HG02852 (cell line): ENCODE measurements around the gene SIK3.
"Not testable (repeated sequence)": the region's sequence is repeated elsewhere in the genome, so short reads cannot be mapped to it uniquely, and the experiment has no call there.

ENCODE experiments used
- ATAC-seq: cut with Tn5 transposase; IDR thresholded peaks from one replicate; pipeline ENCODE4 v1.9.1; 2021; ENCODE audit warnings: mild to moderate bottlenecking, moderate library complexity; ENCODE audit not compliant: unreplicated experiment

SIK3 gene

DNA sequence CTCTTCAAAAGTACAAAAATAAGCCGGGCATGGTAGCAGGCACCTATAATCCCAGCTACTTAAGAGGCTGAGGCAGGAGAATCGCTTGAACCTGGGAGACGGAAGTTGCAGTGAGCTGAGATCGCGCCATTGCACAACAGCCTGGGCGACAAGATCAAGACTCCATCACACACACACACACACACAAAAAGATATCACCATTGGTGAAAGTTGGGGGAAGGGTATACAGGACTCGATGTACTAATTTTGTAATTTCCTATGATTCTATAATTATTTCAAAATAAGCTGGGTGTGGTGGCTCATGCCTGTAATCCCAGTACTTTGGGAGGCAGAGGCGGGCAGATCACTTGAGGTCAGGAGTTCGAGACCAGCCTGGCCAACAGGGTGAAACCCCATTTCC is 48.1 kb downstream of the SIK3 start:
- not testable (repeated sequence) for ATAC-seq

DNA sequence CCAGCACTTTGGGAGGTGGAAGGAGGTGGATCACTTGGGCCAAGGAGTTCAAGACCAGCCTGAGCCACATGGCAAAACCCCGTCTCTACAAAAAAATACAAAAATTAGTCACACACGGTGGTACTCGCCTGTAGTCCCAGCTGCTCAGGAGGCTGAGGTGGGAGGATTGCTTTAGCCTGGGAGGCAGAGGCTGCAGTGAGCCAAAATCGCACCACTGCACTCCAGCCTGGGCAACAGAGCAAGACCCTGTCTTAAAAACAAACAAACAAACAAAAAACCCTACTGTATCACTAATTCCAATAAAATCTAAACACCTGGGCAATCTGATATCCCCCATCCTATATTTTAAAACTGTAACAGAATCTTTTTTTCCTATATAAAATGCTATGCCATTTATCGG is 51.6 kb downstream of the SIK3 start:
- not testable (repeated sequence) for ATAC-seq

DNA sequence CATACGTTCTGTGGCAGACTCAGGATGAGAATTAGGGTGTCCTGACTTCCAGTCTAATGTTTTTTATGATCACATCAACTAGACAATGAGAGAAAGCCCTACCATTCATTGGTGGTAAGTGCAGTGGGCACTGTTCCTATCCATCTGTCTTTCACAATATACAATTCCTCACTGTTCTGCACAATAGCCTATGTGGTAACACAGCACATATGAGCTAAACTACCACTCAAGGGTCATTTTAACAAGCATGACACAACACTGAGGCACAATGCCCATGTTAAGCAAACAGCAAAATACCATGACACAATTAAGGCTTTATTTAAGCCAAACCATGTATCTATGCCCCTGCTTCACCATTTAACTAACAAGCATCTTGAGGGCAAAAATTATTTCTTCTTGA is 52.3 kb downstream of the SIK3 start:
- ATAC-seq, result no peak

DNA sequence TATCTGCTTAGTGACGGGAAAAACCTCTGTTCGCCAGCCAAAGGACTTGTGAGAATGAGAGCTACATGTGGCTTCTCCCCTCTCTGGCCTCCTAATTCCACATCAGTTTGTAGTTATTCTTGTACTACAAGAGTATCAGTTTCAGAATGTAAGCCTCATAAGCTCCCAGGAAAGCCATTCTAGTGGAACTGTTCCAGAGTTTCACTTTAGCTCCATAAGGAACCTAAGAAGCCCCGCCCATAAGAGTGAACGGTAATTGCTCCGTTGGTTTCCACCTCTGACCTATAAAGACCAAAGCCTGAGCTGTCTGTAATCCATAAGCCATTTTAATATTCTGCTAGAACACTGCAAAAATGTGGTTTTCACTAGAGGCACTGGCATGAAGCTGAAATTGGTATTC is 53.0 kb downstream of the SIK3 start:
- ATAC-seq, result no peak

DNA sequence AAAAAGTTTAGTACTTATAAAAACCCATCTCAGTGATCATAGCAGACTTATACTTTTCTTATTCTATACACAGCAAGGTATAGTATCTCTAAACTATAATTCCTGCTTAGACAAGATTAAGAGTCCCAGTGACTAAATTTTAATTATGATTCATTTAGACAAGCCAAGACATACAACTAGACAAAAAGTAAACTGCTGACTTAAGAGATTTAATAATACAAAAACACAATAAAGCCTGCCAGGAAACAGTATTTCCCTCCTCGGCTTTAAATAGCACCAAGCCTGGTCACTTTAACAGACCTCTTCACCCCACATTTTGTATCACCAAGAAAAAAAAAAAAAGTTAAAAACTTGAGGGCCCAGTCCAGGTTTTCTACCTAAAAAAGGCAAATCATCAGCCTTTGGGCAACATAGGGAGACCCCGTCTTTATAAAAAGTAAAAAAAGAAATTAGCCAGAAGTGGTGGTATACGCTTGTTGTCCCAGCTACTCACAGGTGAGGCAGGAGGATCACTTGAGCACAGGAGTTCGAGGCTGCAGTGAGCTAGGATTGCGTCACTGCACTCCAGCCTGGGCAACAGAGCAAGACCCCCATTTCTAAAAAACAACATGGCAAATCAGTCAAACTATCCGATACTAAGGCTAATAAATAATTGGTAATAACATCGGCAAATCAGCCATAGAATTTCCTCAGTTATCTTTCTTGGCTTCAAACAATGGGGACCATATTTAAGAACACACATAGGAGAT is 53.8 kb downstream of the SIK3 start:
- ATAC-seq, result no peak

DNA sequence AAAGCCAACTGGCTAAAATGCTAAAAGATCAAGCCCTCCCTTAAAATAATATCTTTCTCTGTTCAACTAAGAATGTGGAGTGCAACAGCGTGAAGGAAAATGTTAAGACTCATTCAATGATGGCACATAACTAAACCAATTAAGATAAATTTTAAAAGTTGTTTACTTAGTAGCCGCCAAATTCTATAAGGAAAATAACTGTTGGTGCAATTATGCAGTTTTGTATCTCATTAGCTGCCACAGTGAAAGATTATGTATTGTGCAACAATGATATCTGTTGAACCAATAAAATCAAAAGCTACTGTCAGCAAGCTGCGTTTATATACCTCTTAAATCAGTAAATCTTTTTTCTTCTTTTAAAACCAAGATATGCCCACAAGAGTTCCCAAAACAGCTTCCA is 55.5 kb downstream of the SIK3 start:
- no peak for ATAC-seq

DNA sequence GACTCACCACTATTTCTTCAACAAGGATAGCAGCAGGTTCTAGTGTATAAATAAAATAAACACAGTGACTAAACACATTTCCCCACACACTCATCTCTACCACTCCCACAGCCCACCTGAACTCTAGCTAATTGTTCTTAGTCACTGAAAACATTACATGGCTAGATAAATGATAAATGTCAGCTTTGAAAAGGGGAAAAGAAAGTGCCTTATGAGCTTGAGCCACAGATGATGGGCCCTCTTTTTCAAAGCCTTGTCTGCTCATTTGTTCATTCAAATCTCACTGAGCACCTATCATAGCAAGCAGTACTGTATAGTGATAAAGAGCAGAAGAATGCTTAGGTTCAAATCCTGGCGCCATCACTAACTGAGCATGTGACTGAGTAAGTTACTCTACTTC is 58.3 kb downstream of the SIK3 start:
- ATAC-seq, result no peak

DNA sequence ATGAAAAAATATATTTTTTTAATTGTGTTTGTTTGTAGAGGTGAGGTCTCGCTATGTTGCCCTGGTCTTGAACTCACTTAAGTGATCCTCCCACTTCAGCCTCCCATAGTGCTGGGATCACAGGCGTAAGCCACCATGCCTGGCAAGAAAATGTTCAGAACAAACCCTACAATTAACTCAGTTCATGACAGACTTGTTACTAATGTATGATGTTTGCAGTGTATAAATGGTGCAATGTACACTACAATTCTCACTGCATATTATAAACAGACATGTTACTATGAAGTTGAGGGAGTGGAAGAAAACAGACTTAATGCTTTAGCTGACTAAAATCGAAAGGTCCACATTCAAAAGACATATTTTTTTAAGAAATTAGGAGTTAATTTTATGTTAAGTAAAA is 59.0 kb downstream of the SIK3 start:
- no peak for ATAC-seq

GRCh38 chr11:117037975-117038350 is 60.3 kb downstream of the SIK3 start:
- no peak for ATAC-seq

DNA sequence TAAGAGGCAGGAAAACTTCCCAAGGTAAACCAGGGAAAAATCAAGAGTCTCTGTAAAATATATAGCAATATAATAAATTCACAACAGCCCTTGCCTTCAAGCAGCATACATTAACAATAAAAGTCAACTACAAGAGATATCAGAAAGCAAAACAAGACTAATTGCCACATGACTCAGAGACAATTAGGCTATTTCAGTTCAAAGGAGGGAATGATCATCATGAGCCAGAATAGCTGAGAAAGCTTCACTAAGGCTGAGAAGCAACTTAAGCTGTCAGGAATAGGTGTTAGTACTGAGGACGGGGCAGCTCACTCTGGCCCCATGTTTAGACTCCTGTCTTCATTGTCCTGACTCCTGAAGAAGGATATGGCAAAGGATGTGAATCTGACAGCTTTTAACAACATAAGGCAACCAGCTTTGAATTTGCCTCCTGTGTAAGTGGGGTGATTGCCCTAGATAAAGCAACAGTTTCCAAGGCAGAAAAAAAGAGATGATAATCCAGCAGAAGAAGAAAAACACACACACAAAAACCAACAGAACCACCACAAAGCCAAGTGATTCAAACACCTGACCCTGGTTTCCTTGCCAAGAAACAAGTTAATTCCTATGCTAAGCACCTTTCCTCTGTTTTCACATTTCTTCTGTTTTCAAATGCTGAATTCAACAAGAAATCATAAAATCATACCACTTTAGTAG is 60.8 kb downstream of the SIK3 start:
- ATAC-seq, result no peak

GRCh38 chr11:117034901-117035300 is 63.3 kb downstream of the SIK3 start:
- ATAC-seq, result no peak

DNA sequence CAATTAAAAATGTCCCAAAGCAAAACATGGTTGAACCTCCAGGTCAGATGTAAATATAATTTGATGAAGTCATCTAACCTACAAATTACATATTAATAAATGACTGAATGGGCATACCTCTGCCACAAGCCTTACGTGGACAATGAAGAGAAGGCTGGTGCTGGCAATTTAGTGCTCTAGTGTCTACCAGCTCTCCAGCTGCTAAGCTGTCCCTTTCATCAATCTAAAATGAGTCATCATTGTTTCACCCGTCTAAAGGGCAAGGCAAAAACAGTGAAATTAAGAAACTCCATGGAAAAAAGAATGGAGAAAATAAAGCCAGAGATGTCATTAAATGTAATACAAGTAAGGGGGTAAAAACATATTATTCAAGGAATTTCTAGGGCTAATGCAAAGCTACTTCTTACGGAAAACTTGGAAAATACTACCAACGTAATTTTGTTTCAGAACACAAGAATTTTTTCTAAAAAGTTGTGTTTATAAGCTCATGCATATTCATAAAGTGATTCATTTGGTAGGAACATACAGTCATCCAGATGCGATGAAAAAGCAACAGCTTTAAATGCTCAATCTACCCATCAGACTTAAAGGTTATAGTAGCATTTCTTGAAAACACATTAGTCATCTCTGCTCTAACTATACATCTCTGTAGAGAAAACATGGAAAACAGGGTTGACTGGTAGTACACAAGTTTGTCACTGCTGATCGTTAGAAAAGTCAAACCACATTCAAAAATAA is 71.5 kb downstream of the SIK3 start:
- ATAC-seq, result no peak

DNA sequence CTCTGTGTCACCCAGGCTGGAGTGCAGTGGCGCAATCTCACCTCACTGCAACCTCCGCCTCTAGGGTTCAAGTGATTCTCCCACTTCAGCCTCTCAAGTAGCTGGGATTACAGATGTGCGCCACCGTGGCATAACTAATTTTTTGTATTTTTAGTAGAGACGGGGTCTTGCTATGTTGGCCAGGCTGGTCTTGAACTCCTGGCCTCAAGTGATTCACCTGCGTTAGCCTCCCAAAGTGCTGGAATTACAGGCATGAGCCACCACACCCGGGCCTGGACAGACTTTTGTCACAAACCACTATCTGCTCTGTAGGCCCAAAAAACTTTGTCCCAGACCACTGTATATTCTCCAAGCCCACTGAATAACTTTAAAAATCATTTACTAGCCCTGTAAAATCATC is 74.5 kb downstream of the SIK3 start:
- ATAC-seq, result not testable (repeated sequence)

- ATAC-seq, result no peak
These were observed 75.0 kb downstream of the SIK3 start for GRCh38 chr11:117023178-117023577.

GRCh38 chr11:117022526-117022925 is 75.7 kb downstream of the SIK3 start:
- ATAC-seq, result no peak

DNA sequence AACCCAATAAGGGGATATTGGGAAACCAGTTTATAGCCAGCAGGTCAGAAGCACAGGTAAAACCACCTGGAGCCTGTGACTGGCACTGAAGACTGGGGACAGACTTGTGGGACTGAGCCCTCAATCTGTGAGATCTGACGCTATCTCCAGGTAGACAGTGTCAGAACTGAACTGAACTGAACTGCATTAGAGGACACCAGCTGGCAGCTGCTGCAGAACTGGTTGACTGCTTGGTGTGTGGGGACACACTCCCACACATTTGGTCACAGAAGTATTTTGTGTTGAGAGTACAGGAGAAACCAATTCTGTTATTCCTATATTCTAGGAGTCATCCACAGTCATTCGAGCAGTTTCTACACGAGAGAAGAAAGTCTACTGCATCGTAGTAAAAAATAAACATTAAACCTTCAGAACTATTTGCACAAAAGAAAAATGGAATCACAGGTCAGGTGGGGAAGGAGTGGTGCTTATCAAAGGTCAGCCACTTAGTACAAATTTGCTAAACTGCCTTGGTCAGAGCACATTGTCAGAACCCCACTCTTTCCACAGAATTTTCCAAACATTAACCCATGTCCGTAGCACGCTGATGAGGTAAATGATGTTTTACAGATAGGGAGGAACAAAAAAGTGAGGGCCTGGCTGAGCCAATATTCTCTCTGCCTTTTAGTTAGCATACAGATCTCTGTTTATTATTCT is 77.2 kb downstream of the SIK3 start:
- no peak for ATAC-seq

DNA sequence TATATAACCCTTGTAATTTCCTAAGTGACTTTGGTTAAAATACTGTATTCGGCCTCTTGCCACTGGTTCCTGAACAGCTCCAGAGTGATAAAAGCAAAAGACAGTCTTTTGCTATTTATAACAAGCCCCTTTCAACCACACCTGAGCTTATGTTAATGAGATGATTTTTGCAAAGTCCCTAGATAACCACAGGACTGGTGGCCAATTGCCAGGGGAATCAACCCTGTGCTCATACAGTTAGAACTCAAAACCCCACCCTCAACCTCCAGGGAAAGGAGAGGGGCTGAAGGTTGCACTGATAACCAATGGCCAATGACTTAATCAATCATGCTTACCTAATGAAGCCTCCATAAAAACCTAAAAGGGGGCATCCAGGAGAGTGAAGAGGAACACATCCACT is 77.9 kb downstream of the SIK3 start:
- no peak for ATAC-seq

- no peak for ATAC-seq
These were observed 78.4 kb downstream of the SIK3 start for GRCh38 chr11:117019871-117020270.

DNA sequence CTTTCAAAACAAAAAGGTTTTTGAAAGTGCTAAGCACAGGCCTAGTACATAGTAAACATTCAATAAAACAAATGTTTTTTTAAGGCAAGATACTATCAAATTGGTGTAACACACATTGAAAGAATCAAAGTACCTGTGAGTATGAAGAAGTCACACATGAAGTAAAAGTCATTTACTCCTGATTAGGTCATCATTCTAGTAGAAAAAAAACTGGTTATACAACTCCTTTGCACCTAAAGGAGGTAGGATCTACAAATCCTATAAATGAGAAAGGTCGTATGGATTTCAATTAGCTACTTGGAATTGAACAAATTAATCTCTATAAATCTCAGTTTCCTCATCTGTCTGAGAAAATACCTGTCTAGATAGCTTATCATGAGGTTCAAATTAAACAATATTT is 80.8 kb downstream of the SIK3 start:
- ATAC-seq, result no peak

GRCh38 chr11:117016747-117017146 is 81.5 kb downstream of the SIK3 start:
- no peak for ATAC-seq

DNA sequence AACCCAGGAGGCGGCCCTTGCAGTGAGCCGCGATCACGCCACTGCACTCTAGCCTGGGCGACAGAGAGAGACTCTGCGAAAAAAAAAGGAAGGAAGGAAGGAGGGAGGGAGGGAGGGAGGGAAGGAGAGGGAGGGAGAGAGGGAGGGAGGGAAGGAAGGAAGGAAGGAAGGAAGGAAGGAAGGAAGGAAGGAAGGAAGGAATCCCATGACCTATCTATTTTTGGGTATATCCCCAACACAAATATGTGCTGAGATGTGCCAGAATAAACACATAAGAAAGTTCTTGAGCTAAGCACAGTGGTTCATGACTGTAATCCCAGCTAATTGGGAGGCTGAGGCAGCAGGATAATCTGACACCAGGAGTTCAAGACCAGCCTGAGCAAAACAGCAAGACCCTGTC is 82.0 kb downstream of the SIK3 start:
- ATAC-seq, result no peak

DNA sequence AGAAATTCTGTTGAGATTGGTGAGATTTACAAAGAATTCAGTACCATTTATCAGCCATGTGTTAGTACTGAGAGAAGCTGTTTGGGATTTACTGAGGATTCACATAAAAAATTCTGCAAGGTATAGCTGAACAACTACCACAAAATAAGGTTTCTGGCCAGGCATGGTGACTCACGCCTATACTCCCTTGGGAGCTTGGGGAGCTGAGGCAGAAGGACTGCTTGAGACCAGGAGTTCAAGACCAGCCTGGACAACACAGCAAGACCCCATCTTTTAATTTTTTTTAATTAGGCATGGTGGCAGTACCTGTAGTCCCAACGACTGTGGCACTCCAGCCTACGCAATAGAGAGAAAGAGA is 86.7 kb downstream of the SIK3 start:
- ATAC-seq, result no peak
